HG03442 (cell line): ENCODE data around the gene SLC9A2.

Source experiments
- ATAC-seq: cut with Tn5 transposase; IDR thresholded peaks from one replicate; pipeline ENCODE4 v1.9.1; 2021; ENCODE audit warnings: mild to moderate bottlenecking, moderate library complexity; ENCODE audit not compliant: unreplicated experiment

Gene SLC9A2

GRCh38 chr2:102724016-102724490 is 104.7 kb downstream of the SLC9A2 start:
- ATAC-seq = no peak

GRCh38 chr2:102724553-102724952 is 105.2 kb downstream of the SLC9A2 start:
- no peak for ATAC-seq

DNA sequence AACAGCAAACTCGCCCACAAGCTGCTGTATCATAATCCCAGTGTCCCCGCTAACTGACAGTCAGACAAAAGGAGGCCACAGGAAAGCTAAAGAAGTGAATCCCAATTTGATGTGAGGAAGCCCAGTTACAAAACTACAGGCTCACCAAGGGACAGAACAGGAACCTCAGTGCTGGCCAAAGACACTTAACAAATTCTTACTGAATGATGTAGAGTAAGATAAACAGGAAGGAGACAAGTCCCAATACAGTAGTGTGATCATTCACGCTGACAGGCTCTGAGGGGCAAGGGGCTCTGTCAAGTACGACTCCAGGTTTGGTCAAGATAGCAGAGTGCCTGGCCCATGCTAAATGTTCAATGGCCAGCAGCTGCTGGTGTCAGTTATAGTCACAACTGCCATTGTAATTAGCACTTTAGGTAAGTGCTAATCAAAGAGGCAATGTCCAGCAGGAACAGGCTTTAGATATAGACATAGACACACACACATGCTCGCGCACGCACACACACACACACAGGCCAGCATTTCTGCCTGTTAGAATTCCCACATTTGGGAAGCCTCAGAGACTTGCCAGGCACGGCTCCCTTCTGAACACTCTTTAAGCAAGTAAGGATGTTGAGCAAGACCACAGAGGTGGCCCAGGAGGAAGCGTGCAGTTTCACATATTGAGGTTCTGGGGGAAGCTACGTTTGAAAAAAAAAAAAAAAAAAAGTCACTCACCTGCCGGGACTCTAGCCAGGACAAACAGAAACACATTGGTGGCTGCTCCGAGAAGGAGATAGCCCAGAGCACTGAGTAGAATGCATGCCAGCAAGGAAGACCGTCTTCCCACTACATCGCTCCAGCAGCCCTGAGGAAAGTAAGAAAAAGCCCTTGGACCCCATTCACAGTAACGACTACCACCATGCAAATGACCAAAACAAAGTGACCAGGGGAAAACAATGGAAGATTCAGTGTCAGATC is 107.1 kb downstream of the SLC9A2 start:
- ATAC-seq = no peak

- no peak for ATAC-seq
Observed at GRCh38 chr2:102735416-102736109, 116.2 kb downstream of the SLC9A2 start.

GRCh38 chr2:102736110-102736409 is 116.7 kb downstream of the SLC9A2 start:
- ATAC-seq = peak; percentile 17

GRCh38 chr2:102736410-102737409 is 117.4 kb downstream of the SLC9A2 start:
- ATAC-seq = peak; percentile 87

- ATAC-seq = peak; percentile 66
Observed at GRCh38 chr2:102737431-102737830, 118.1 kb downstream of the SLC9A2 start.

DNA sequence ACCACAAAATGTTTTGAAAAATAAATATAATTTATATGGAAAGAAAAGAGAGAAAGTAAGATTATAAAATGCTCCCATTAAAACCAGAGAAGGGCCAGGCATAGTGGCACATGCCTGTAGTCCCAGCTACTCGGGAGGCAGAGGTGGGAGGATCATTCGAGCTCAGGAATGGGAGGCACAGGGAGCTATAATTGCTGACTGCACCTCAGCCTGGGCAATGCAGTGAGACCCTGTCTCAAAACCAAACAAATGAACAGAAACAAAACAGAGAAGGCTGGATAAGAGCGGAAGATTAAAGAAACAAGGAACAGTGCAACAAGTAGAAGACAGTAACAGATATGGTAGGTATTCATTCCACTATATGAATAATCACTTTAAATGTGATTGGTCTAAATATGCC is 123.9 kb downstream of the SLC9A2 start:
- ATAC-seq = no peak

- ATAC-seq = no peak
Observed at GRCh38 chr2:102748107-102748506, 128.8 kb downstream of the SLC9A2 start.

DNA sequence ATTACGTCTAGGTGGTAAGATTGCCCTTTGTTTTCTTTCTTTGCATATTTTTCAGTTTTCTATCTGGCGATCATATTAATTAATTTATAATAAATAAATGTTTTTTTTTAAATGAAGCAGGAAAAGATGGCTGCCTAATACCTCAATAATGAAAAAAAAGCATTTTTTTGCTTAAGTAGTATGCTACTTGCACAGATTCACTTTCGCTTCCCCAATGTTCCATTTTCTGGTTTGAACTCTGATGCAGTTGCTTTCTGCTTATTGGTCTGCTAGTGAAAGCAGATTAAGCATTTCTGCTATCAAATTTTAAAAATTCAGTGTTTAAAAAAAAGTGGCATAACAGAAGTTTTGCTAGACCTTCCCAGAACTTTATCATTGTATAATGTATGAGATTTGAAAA is 130.6 kb downstream of the SLC9A2 start:
- ATAC-seq = peak; percentile 73

DNA sequence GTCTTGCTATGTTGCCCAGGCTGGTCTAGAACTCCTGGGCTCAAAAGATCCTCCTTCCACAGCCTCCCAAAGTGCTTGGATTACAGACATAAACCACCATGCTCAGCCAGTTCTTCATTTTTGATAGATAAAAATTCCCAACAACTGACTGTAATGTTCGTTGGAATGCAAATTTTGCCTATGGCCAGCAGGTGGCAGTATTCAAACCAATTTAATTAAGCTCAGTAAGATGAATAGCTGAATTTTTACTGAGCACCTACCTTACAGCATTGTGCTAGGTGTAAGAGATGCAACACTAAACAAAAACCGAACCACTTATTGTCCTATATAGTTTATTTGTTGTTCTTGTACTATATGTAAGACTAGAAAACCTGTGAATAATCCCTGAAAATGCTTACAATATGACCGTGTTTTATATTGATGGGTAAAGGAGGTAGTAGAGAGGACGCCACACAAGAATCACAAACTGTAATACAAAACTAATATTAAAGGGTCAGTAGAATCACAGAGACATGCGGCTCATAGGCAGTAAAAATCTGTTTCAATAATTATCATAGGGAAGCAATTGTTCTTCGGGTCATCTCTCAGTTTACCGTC is 134.3 kb downstream of the SLC9A2 start:
- peak; percentile 60 for ATAC-seq

DNA sequence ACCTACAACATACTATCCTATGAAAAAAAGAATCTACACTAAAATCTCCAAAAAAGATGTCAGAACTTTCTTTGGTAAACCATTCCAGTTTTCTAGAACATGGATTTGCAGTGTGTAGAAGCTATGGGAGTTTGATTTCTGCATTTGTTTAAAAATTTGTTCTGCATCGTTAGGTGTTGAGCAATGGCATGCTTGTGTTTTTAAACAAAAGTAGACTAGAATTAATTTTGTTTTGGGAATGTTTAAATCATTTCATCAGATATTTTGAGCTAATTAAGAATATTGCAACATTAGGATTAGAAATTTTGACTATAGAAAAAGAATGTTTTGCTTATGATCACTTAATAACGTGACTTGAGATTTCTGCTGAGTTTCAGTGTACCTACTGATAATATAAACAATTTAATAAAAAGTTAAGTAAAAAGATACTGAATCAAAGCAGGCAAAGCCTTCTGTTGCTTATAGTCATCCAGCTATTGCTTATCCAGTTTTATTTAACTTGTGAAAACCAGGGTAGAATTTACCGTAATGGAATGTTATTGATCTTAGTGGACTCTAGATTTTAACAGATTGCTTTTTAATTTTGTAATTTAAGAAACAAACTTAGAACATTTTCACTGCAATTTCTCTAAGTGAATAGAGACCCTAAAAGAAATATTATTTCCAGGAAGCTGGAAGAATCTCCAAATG is 135.2 kb downstream of the SLC9A2 start:
- no peak for ATAC-seq

DNA sequence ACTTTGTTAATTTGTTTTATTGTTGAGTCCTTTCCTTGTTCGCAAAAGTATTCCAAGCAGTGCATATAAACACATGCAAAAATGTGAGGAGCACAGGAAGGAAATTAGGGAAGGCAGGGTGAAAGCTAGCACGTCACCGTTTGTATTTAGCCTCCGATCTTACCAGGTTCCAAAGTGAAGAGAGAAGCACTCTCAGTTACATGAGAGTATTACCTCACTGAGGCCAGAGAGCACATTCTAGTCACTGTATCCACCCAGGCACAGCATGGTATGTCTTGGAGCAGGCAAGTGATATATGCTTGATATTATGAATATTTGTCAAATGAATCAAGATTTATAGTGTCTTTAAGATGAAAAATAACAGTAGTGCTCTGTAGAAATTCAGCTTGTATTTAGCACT is 135.9 kb downstream of the SLC9A2 start:
- no peak for ATAC-seq

DNA sequence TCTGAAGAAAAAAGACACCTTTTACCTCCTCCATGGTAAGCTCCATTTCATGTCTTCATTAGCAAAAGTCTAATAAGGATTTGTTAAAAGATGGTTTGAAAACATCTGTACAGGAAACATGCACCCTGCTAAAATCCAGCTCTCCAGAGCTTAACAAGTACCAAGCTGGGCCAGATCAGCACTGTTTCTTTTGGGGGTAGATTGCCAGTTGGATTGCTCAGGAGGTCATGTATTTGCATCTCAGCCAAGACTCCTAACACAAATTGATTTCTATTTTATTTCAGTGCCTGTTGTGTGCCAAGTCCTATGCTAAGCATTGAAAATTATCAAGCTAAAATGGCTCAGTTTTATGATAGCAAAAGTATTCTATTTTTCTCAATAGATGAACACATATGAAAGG is 139.1 kb downstream of the SLC9A2 start:
- no peak for ATAC-seq
